GM18508 (cell line): ENCODE measurements around the gene LACTBL1.
"Not testable (repeated sequence)": the region's sequence is repeated elsewhere in the genome, so short reads cannot be mapped to it uniquely, and the experiment has no call there.

Experiments used
- ATAC-seq: cut with Tn5 transposase; IDR thresholded peaks from one replicate; pipeline ENCODE4 v1.9.1; 2021; ENCODE audit warnings: moderate number of reproducible peaks; ENCODE audit not compliant: insufficient read depth, unreplicated experiment

LACTBL1 gene

DNA sequence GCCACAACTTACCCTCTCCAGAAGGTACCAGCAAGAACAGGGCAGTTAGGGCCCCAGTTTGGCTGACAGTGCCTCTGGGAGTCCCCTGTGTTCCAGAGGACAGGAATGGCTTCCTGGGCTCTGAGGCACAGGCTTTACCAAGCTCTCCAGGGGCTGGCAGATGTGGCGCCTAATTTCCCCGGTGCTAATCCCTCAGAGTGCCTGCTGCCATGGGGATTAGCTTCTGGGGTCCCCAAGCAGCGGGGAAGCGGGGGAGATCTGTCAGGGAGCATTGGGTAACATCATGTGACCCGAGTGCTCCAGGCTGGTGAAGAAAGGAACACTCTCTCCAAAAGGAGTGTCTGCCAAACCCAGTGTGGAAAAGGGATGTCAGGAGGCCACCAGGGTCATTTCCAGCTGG, at the start of gene LACTBL1:
Gene LACTBL1, minus strand, starts transcription at position 107 of the 400 bp plus-strand sequence. CDS start 550 bp downstream, outside the sequence.
- no peak for ATAC-seq

GRCh38 chr1:23021834-23022233, 49.2 kb upstream of the LACTBL1 start:
- no peak for ATAC-seq

DNA sequence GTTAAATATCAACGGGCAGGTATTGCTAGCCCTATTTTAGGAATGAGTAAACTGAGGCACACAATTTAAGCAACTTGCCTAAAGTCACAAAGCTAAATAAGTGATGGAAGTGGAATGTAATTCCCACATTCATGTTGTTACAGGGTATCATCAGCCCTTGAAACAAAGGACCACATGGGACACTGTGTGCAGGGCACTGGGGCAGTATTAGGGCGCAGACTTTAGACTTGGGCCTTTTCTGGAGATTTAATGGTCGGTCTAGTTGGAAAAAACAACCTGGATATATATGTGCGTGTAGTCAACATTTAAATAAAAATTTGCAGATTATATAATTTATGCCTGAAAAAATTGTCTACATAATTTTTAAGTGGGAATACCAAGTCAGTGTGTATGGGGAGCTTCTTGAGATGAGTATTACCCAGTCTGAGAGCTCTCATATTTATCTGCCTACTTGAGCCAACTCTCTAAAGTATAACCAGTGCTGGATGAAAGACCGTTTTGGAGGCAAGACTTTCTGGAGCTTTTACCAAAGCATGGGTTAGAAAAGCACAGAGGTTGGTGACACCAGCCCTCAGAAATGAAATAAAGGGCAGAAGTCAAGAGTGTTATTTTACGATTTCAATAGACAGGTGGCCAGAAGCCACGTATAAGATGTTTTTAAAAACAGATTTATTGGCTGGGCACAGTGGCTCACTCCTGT, 48.2 kb upstream of the LACTBL1 start:
- no peak for ATAC-seq

GRCh38 chr1:23019863-23020625, 47.4 kb upstream of the LACTBL1 start:
- no peak for ATAC-seq

- ATAC-seq: peak; percentile 73
Observed at GRCh38 chr1:23019094-23019862, 46.6 kb upstream of the LACTBL1 start, which contains the start of gene KDM1A. TSS of gene KDM1A (plus strand) at chr1:23019468. CDS start at chr1:23019597, 129 bp downstream.

DNA sequence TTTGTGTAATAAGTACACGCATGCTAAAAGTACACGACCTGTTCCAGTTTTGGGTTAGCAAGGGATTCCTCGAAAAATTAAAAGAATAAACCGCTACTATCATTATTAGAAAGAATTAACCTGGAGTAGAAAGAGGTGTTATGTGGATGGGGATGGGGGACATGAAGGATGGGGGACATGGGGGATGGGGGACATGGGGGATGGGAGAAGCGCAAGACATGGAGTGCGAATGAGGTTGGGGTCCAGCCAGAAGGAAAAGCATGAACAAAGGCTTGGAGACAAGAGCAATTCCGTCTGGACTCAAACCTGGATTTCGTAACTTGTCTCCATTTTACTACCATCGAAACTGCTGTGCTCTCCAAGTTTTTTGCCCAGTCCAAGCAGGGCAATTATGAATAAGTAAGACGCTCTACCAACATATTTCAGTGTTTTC, 46.0 kb upstream of the LACTBL1 start:
- ATAC-seq: peak; percentile 5

DNA sequence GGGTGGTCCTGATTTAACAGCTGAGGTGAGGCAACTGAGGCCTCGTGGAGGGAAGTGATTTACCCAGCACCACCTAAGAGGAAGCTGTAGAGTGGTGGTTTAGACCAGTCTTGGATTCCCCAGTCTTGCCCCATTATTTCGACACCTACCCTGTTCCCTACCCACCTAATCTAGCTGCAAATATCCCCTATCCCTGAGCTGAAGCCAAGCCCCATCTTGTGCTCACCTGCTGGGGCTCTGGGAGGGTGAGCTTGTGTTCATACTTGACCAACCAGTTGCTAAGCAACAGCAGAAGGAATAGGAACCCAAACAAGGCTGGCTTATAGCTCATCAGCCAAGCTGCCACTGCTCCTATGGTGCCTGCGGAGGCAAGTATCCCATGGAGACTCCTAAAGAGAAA, 41.0 kb upstream of the LACTBL1 start:
- no peak for ATAC-seq

DNA sequence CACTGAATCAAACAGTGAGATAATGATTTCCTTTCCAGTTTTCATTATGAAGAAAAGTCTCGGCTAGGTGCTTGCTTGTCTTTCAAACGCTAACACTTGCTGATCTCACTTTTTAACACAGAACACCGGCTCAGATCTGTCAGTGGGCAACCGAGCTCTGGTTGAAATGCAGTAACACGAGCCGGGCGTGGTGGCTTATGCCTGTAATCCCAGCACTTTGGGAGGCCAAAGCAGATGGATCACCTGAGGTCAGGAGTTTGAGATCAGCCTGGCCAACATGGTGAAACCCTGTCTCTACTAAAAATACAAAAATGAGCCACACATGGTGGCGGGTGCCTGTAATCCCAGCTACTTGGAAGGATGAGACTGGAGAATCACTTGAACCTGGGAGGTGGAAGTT, 37.4 kb upstream of the LACTBL1 start:
- not testable (repeated sequence) for ATAC-seq

DNA sequence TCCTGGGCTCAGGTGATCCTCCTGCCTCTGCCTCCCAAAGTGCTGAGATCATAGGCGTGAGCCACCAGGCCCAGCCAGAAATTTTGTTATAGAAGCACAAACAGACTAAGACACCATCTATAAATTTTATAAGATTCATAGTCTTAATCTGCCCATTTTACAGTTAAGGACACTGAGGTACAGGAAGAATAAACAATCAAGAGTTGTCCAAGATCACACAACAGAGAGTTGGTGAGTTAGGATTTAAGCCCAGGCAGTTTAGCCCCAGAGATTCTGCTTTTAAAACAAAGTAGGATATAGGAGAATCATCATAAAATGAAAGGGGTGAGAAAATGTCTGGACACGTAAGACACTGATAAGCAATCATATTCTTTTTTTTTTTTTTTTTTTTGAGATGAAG, 36.2 kb upstream of the LACTBL1 start:
- ATAC-seq: no peak

GRCh38 chr1:23007106-23007505, 34.4 kb upstream of the LACTBL1 start:
- ATAC-seq: no peak

GRCh38 chr1:23004769-23005168, 32.1 kb upstream of the LACTBL1 start:
- not testable (repeated sequence) for ATAC-seq

- ATAC-seq: no peak
Observed at GRCh38 chr1:23004112-23004511, 31.4 kb upstream of the LACTBL1 start.

DNA sequence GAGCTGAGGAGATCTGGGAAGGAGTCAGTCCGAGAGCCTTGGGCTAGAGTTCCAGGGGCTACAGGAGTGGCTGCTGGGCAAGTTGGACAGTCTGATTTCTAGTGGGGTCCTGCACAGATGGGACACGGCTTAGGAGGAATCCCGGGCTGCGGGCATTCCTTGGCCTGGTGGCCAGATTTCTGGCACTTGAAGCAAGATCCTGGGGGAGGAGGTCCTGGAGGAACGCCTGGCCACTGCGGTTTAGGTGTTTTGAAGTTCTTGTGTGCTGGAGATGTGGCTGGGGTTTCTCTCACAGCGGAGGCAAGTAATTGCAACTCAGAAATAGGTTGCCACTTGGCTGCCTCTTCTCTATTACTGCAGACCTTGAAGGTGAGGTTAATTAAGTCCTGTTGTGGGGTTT, 29.6 kb upstream of the LACTBL1 start:
- ATAC-seq: not testable (repeated sequence)

DNA sequence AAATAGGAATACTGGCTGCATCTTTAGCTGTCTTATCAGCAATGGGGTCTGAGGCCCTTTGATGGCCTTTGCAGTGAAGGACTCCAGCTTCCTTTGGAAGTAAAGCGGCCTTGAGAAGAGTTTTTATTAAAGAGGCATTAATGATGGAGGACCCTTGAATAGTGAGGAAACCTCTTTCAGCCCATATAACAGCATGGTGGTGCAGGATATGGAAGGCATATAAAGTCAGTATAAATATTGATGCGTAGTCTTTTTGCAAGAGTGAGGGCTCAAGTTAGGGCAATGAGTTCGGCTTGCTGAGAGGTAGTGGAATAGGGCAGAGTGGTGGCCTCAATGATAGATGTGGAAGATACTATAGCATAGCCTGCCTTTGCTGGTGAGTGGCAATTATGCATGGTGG, 27.5 kb upstream of the LACTBL1 start:
- ATAC-seq: not testable (repeated sequence)

DNA sequence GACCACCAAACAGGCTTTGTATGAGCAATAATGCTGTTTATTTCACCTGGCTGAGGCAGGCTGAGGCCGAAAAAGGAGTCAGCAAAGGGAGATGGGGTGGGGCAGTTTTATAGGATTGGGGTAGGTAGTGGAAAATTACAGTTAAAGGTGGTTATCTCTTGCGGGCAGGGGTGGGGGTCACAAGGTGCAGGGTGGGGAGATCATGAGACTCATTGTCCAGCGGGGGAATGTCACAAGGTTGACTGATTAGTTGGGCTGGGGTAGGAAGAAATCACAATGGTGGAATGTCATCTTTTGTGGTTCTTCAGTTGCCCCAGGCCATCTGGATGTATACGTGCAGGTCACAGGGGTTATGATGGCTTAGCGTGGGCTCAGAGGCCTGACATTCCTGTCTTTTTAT, 24.9 kb upstream of the LACTBL1 start:
- not testable (repeated sequence) for ATAC-seq

GRCh38 chr1:22995774-22996173, 23.1 kb upstream of the LACTBL1 start:
- no peak for ATAC-seq

GRCh38 chr1:22993220-22993795, 20.6 kb upstream of the LACTBL1 start:
- not testable (repeated sequence) for ATAC-seq

DNA sequence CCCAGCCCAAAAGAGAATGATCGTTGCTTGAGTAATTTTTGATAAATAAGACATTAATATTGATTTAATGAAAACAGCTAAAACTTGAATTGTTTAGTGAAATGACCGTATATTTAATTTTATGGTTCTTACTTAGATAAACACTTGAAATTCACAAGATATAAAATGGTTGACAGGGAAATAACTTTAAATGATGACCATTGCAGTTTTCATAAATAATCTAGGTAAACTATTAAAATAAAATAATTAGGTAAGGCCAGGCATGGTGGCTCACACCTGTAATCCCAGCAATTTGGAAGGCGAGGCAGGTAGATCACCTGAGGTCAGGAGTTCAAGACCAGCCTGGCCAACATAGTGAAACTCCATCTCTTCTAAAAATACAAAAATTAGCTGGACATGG, 19.7 kb upstream of the LACTBL1 start:
- not testable (repeated sequence) for ATAC-seq

- no peak for ATAC-seq
Observed at GRCh38 chr1:22983944-22984343, 11.3 kb upstream of the LACTBL1 start.

DNA sequence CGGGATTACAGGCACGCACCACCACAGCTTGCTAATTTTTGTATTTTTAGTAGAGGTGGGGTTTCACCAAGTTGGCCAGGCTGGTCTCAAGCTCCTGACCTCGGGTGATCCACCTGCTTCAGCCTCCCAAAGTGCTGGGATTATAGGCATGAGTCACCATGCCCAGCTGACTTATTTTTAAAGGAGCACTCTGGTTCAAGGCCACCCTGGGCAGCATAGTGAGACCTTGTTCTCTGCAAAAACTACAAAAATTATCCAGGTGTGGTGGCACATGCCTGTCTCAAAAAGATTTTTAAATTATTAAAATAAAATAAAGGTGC, 7.8 kb upstream of the LACTBL1 start:
- ATAC-seq: not testable (repeated sequence)

GRCh38 chr1:22978299-22978698, 5.6 kb upstream of the LACTBL1 start:
- no peak for ATAC-seq
